GM21619 (cell line): ENCODE results near the gene LANCL1.

ENCODE experiments used
- ATAC-seq: cut with Tn5 transposase; IDR thresholded peaks from one replicate; pipeline ENCODE4 v1.9.1; 2021; ENCODE audit not compliant: unreplicated experiment

Gene LANCL1, protein sequence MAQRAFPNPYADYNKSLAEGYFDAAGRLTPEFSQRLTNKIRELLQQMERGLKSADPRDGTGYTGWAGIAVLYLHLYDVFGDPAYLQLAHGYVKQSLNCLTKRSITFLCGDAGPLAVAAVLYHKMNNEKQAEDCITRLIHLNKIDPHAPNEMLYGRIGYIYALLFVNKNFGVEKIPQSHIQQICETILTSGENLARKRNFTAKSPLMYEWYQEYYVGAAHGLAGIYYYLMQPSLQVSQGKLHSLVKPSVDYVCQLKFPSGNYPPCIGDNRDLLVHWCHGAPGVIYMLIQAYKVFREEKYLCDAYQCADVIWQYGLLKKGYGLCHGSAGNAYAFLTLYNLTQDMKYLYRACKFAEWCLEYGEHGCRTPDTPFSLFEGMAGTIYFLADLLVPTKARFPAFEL

GRCh38 chr2:210476194-210477128 lies at the start of gene LANCL1:
LANCL1 (minus strand) TSS chr2:210476759; CDS start chr2:210476396, 363 bp downstream.
- ATAC-seq, result peak; percentile 100

- no peak for ATAC-seq
Observed at GRCh38 chr2:210524533-210524932, 48.0 kb upstream of the LANCL1 start.

DNA sequence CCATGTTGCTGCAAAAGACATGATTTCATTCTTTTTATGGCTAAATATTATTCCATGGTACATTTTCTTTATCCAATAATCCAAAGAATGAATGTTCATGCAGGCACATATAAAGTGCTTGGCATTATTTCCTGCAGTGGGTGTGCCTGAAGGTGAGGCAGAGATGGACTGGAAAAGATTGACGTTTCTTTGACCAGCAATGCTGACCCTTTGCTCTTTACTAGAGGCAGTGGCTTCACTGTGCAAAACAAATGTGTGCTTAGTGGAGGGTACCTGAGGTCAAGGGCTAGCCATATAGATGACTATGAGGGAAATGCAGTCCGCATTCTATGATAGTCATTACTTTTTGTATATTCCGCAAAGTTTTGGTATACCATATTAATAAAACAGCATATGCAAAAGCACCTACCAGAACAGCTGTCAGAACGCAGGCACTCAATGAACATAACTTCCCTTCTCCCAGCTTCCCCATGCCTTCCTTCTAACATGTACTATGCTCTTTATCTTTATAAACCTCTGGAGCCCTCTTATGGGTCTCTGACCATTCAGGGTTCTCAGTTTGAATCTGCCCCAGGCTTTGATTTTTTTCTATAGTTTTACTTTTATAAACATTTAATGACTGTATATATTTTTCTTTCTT lies 47.2 kb upstream of the LANCL1 start:
- ATAC-seq, result no peak

GRCh38 chr2:210522399-210522798 lies 45.8 kb upstream of the LANCL1 start:
- no peak for ATAC-seq

- no peak for ATAC-seq
Observed at GRCh38 chr2:210519594-210519993, 43.0 kb upstream of the LANCL1 start.

GRCh38 chr2:210517264-210517663 lies 40.7 kb upstream of the LANCL1 start:
- no peak for ATAC-seq

GRCh38 chr2:210515911-210516310 lies 39.4 kb upstream of the LANCL1 start:
- ATAC-seq, result no peak

- ATAC-seq, result no peak
Observed at GRCh38 chr2:210503725-210504191, 27.2 kb upstream of the LANCL1 start.

DNA sequence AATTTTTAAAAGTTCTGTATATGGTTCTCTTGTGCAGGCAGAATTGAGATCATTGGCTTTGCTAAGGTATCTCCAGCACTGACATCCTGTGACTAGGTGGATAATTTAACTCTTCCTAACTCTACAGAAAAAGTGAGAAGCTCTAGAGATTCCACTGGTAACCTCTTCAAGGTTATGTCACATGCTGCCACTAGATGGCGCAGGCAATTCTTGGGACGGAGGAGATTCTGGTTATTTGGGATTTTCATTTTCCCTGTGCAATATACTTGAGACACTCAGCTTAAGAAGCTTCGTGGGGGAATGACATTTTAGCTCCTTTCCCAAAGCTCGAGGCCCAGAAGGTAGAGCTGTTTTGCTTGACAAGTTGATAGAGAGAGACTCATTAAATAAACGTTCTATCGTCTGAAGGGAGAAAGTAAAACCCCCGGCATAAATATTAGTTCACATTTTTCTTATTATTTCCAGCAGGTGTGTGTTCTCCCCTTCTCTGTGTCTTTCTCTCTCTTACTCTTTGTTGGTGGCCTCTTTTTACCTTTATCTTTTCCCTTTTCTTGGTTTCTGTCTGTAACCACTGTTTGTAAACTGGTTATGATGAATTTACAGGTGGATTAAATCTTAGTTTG lies 26.6 kb upstream of the LANCL1 start:
- peak; percentile 83 for ATAC-seq

- ATAC-seq, result peak; percentile 84
Observed at GRCh38 chr2:210496512-210496911, 20.0 kb upstream of the LANCL1 start.

GRCh38 chr2:210493528-210493927 lies 17.0 kb upstream of the LANCL1 start:
- ATAC-seq, result peak; percentile 45

- no peak for ATAC-seq
Observed at GRCh38 chr2:210481601-210482175, 5.1 kb upstream of the LANCL1 start.

- no peak for ATAC-seq
Observed at GRCh38 chr2:210480764-210481163, 4.2 kb upstream of the LANCL1 start.

- no peak for ATAC-seq
Observed at GRCh38 chr2:210480079-210480478, 3.5 kb upstream of the LANCL1 start.

DNA sequence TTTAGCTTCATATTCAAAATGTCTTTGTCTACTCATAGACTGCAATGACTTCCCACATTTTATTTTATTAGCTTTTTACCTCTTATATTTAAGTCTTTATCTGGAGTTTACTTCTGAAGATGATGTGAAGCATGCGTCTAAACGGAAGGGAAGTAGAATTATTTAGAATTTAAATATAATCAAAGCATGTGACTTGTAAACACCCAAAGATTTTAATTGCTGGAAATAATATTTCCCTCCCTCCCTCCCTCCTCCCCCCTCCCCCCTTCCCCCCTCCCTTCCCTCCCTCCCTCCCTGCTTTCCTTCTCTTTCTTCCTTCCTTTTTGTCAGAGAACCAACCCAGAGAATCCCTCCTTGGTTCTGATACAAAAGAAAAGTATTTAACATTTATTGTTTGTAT lies 2.1 kb upstream of the LANCL1 start:
- ATAC-seq, result no peak

GRCh38 chr2:210477496-210477895 lies 937 bp upstream of the LANCL1 start:
- no peak for ATAC-seq

- no peak for ATAC-seq
Observed at GRCh38 chr2:210475706-210476105, 853 bp downstream of the LANCL1 start.

DNA sequence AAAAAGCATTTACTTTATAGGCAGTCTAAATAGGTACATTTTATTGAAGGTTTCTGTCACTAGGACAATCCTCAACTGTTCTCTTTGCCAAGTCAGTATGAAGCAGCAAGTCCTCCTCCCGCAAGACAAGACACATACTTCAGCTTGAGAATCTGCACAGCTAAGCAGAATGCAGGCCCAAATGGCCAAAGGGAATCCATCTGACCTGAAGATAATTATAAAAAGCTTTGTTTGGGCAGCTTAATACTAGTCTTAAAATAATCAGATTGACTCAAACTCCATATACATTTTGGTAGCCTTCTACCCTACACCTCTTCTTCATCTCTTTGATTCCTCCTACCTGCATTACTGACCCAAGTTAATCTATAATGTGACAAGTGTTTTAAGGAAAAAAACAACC lies 1.8 kb downstream of the LANCL1 start:
- no peak for ATAC-seq

- peak; percentile 65 for ATAC-seq
Observed at GRCh38 chr2:210461401-210461800, 15.2 kb downstream of the LANCL1 start.
